SU-DHL-6 (cell line): Measurements from ENCODE around the gene SIRPA.

Source experiments
- EZH2phosphoT487 ChIP-seq: fragments of 200-600 bp; sonication (generic), shearing (Covaris generic); conservative IDR thresholded peaks from 2 replicates; pipeline ENCODE4 v1.6.1; 2018; ENCODE audit warnings: mild to moderate bottlenecking, antibody characterized with exemption, low read length, moderate library complexity, mixed read lengths
- TF ChIP-seq, protein P1 (sequence below): fragments of 200-600 bp; sonication (generic); IDR thresholded peaks from one replicate; pipeline ENCODE4 v1.5.1; 2017; ENCODE audit warnings: antibody characterized with exemption, mild to moderate bottlenecking, low read length, moderate library complexity; ENCODE audit not compliant: insufficient read depth, poor library complexity, severe bottlenecking

DNA sequence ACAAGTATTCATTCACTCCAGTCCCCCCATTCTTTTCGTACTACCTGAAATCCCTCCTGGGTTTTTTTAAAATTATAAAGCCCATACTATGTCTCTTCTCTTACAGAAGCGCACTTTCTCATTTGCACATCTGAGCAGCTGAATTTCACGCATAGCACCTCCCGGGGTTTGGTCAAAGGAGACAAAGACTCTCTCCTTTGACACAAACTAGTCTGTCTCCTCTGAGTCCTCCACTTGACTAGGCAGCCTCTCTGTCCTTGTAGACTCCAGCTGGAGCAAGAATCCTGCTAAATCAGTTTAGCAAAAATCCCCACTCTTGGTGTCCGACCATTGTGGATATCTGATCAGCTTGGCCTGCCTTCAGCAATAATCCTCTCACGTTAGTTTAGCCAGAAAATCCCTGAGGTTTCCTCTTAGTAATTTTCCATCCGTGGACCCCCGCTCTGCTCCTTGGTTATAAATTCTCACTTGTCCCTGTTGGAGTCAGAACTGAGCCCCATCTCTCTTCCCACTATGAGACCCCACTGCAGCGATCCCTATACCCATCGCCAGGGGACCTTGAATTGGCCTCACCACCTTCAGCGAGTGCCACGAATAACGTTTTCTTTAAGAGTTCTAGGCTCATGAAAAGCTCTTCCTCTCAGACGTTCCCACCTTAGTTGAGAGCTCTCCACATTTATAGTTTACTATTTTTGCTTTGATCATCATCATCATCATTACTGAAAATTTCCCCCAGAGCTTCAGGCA, 69.6 kb downstream of the SIRPA start:
- TF ChIP-seq, protein P1, sequence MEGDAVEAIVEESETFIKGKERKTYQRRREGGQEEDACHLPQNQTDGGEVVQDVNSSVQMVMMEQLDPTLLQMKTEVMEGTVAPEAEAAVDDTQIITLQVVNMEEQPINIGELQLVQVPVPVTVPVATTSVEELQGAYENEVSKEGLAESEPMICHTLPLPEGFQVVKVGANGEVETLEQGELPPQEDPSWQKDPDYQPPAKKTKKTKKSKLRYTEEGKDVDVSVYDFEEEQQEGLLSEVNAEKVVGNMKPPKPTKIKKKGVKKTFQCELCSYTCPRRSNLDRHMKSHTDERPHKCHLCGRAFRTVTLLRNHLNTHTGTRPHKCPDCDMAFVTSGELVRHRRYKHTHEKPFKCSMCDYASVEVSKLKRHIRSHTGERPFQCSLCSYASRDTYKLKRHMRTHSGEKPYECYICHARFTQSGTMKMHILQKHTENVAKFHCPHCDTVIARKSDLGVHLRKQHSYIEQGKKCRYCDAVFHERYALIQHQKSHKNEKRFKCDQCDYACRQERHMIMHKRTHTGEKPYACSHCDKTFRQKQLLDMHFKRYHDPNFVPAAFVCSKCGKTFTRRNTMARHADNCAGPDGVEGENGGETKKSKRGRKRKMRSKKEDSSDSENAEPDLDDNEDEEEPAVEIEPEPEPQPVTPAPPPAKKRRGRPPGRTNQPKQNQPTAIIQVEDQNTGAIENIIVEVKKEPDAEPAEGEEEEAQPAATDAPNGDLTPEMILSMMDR, result no peak
- no peak for TF ChIP-seq EZH2phosphoT487
